ENCODE measurements around the gene GLRA3. TPM values are rescaled to one million over a fixed set of nuclear protein-coding genes. Genes with fewer than 3 reads are reported as not detected.
A peak's percentile ranks its signal among the peaks of the same experiment; 100 is the strongest.

GLRA3 gene
- total and polyA plus RNA-seq, 4 donors = 0.06 to 0.15 TPM; not detected in 2

- Histone ChIP-seq H3K27ac (ENCODE audit: low read depth in 1 of 2, low read length in 1 of 2) (no peak overlapping the region), H3K9me3 (ENCODE audit: control insufficient read depth in 4 of 4, insufficient read depth in 3 of 4, low read length in 3 of 4) (peaks cover 0 to 6% (median 0%) of the 10 kb centered on the region in 4 donors), H3K36me3 (ENCODE audit: control insufficient read depth in 4 of 4, insufficient read depth in 4 of 4, low read length in 4 of 4) (no peaks in the 10 kb centered on the region), H3K4me3 (no peak overlapping the region), H3K9ac (ENCODE audit: insufficient read depth in 1 of 2, low read length in 2 of 2) (no peak overlapping the region), H3K27me3 (ENCODE audit: control insufficient read depth in 3 of 3, insufficient read depth in 3 of 3, low read length in 2 of 3) (no peaks in the 10 kb centered on the region), H3K4me1 (ENCODE audit: control insufficient read depth in 5 of 5, insufficient read depth in 5 of 5, low read length in 5 of 5) (no peaks in the 10 kb centered on the region)
- DNase-seq (no peak), ATAC-seq (ENCODE audit: insufficient read depth, low FRiP score) (no peak)
- 93 to 94% methylated on average over 3 of the region's 3 CpGs for WGBS, 2 donors
- no peak for TF ChIP-seq CTCF (IDR thresholded peaks at IDR 0.05; ENCODE audit: control extremely low read depth, extremely low read depth)
These were observed 89.5 kb downstream of the GLRA3 start for GRCh38 chr4:174739576-174739975.

- no peak overlapping the region for H3K27ac ChIP-seq (ENCODE audit: low read depth in 1 of 2, low read length in 1 of 2)
- H3K9ac ChIP-seq (ENCODE audit: insufficient read depth in 1 of 2, low read length in 2 of 2) = no peak overlapping the region
- no peak for TF ChIP-seq CTCF (IDR thresholded peaks at IDR 0.05; ENCODE audit: control extremely low read depth, extremely low read depth)
- H3K4me3 ChIP-seq = no peak overlapping the region
- ATAC-seq (ENCODE audit: insufficient read depth, low FRiP score) (no peak), DNase-seq (no peak)
- H3K4me1 ChIP-seq (ENCODE audit: control insufficient read depth in 5 of 5, insufficient read depth in 5 of 5, low read length in 5 of 5) = no peaks in the 10 kb centered on the region
- H3K27me3 ChIP-seq (ENCODE audit: control insufficient read depth in 3 of 3, insufficient read depth in 3 of 3, low read length in 2 of 3) = no peaks in the 10 kb centered on the region
- H3K36me3 ChIP-seq (ENCODE audit: control insufficient read depth in 4 of 4, insufficient read depth in 4 of 4, low read length in 4 of 4) = no peaks in the 10 kb centered on the region
- WGBS, 2 donors = 90 to 94% methylated on average over 4 of the region's 4 CpGs
- H3K9me3 ChIP-seq (ENCODE audit: control insufficient read depth in 4 of 4, insufficient read depth in 3 of 4, low read length in 3 of 4) = no peaks in the 10 kb centered on the region
These were observed 94.9 kb downstream of the GLRA3 start for GRCh38 chr4:174734181-174734580.

- peaks cover 0 to 4% (median 0%) of the 10 kb centered on the region in 3 donors for H3K27me3 ChIP-seq (ENCODE audit: control insufficient read depth in 3 of 3, insufficient read depth in 3 of 3, low read length in 2 of 3)
- DNase-seq = peak in 2 of 3 donors; percentile 6 to 7
- no peaks in the 10 kb centered on the region for H3K36me3 ChIP-seq (ENCODE audit: control insufficient read depth in 4 of 4, insufficient read depth in 4 of 4, low read length in 4 of 4)
- ATAC-seq (ENCODE audit: insufficient read depth, low FRiP score) = no peak
- H3K4me3 ChIP-seq = no peak overlapping the region
- WGBS, 2 donors = 24 to 50% methylated on average over 3 of the region's 3 CpGs
- TF ChIP-seq CTCF (IDR thresholded peaks at IDR 0.05; ENCODE audit: control extremely low read depth, extremely low read depth) = no peak
- no peaks in the 10 kb centered on the region for H3K9me3 ChIP-seq (ENCODE audit: control insufficient read depth in 4 of 4, insufficient read depth in 3 of 4, low read length in 3 of 4)
- H3K4me1 ChIP-seq (ENCODE audit: control insufficient read depth in 5 of 5, insufficient read depth in 5 of 5, low read length in 5 of 5) = no peaks in the 10 kb centered on the region
- H3K9ac ChIP-seq (ENCODE audit: insufficient read depth in 1 of 2, low read length in 2 of 2) = no peak overlapping the region
- no peak overlapping the region for H3K27ac ChIP-seq (ENCODE audit: low read depth in 1 of 2, low read length in 1 of 2)
These were observed 111.2 kb downstream of the GLRA3 start for GRCh38 chr4:174717828-174718227.
